ENCODE data around the gene SLC46A2. TPM values are rescaled to one million over a fixed set of nuclear protein-coding genes. Genes with fewer than 3 reads are reported as not detected.

Gene SLC46A2
- total and polyA plus RNA-seq, 9 of the 15 experiments (the other 6 are each of a cell fraction or from before 2014, with no cell fraction given): not detected

DNA sequence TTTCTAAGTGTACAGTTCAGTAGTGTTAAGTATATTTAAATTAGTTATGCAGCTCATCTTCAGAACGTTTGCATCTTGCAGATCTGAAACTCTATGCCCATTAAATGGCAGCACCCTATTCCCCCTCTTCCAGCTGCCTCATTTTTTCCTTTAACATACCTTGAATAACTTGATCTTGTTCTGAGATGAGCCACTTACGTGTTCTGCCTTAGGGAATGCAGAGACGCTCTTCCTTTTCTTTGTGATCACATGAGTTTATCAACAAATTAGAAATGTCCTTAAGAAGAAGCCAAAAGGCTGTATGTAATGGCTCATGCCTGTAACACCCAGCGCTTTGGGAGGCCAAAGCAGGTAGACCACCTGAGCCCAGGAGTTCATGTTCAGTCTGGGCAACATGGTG lies 57.6 kb downstream of the SLC46A2 start:
- no peaks in the 10 kb centered on the region for H3K36me3 ChIP-seq (ENCODE audit: control insufficient read depth, insufficient read depth, low read length)
- ChIA-PET POLR2A (no interaction called here), CTCF (ENCODE audit: low intra/inter-chr PET ratio) (no interaction called here)
- no peaks in the 10 kb centered on the region for H3K9me1 ChIP-seq (ENCODE audit: control insufficient read depth, insufficient read depth, low read length)
- WGBS (ENCODE audit: insufficient coverage, low coverage, missing lambda C conversion rate): 47% methylated on average over 4 of the region's 4 CpGs
- intact Hi-C loops (cut with micrococcal nuclease) (no loop called here), in situ Hi-C loops (cut with MboI) (no loop called here)
- H3K4me2 ChIP-seq (ENCODE audit: insufficient read depth, low read length): no peak overlapping the region
- H3K27me3 ChIP-seq (ENCODE audit: control insufficient read depth in 2 of 2, insufficient read depth in 2 of 2, low read length in 2 of 2): no peaks in the 10 kb centered on the region
- no peak overlapping the region for H3K27ac ChIP-seq (ENCODE audit: extremely low read depth, low read depth, low read length)
- no peak for FAIRE-seq
- H4K20me1 ChIP-seq (replicated peaks; ENCODE audit: control insufficient read depth, insufficient read depth, low read length): no peaks in the 10 kb centered on the region
- ATAC-seq: no peak
- H3K9me3 ChIP-seq (replicated peaks; ENCODE audit: control insufficient read depth, insufficient read depth, low read depth, low read length): no peaks in the 10 kb centered on the region
- TF ChIP-seq HDAC3 (IDR thresholded peaks at IDR 0.05; ENCODE audit: borderline replicate concordance, partially characterized antibody) (no peak), NCOA4 (IDR thresholded peaks at IDR 0.05; ENCODE audit: partially characterized antibody) (no peak), ZNF778 (CRISPR knock-in tag; IDR thresholded peaks at IDR 0.05) (no peak)
- TF ChIP-seq, protein P1, sequence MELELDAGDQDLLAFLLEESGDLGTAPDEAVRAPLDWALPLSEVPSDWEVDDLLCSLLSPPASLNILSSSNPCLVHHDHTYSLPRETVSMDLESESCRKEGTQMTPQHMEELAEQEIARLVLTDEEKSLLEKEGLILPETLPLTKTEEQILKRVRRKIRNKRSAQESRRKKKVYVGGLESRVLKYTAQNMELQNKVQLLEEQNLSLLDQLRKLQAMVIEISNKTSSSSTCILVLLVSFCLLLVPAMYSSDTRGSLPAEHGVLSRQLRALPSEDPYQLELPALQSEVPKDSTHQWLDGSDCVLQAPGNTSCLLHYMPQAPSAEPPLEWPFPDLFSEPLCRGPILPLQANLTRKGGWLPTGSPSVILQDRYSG (tag; conservative IDR thresholded peaks at IDR 0.05; ENCODE audit: low read depth): no peak
- no peaks in the 10 kb centered on the region for H3K4me1 ChIP-seq (replicated peaks in 1 of 2; ENCODE audit: control insufficient read depth in 2 of 2, insufficient read depth in 2 of 2, low read length in 2 of 2)
- H3K79me2 ChIP-seq (ENCODE audit: control insufficient read depth, insufficient read depth, low read length): no peaks in the 10 kb centered on the region
- no peak overlapping the region for H2AFZ ChIP-seq (ENCODE audit: low read depth, low read length)
- BruUV-seq (replicated peaks): no TSS peak
- DNase-seq (ENCODE audit: extremely low read depth in 1 of 4, low spot score in 3 of 4): no peak
- no peak overlapping the region for H3K4me3 ChIP-seq
- no peak overlapping the region for H3K9ac ChIP-seq (ENCODE audit: insufficient read depth in 1 of 2, low read depth in 2 of 2, low read length in 2 of 2)

DNA sequence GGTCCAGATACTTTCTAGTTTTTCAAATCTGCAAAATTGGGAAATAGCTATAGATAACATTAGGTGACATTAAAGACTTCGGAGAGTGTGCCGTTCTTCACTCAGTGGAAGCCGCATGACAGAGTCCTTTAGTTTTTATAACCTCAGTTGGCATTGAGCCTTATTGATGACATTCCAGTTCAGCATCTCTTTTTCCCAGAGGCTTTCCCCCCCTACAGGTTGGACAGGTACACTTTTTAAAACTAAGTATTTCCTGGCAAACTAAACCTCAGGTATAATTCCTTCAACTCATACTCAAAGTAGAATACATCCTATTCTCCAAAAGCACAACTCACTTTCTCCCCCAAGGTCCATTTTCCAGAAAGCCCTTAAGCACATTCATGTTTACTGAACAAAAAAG lies 58.7 kb downstream of the SLC46A2 start:
- Histone ChIP-seq H3K79me2 (ENCODE audit: control insufficient read depth, insufficient read depth, low read length) (no peaks in the 10 kb centered on the region), H3K9me3 (replicated peaks; ENCODE audit: control insufficient read depth, insufficient read depth, low read depth, low read length) (no peaks in the 10 kb centered on the region), H4K20me1 (replicated peaks; ENCODE audit: control insufficient read depth, insufficient read depth, low read length) (no peaks in the 10 kb centered on the region), H3K4me2 (ENCODE audit: insufficient read depth, low read length) (no peak overlapping the region), H3K27ac (ENCODE audit: extremely low read depth, low read depth, low read length) (no peak overlapping the region), H3K9me1 (ENCODE audit: control insufficient read depth, insufficient read depth, low read length) (no peaks in the 10 kb centered on the region), H3K36me3 (ENCODE audit: control insufficient read depth, insufficient read depth, low read length) (no peaks in the 10 kb centered on the region), H3K4me3 (no peak overlapping the region), H2AFZ (ENCODE audit: low read depth, low read length) (no peak overlapping the region), H3K9ac (ENCODE audit: insufficient read depth in 1 of 2, low read depth in 2 of 2, low read length in 2 of 2) (no peak overlapping the region), H3K27me3 (ENCODE audit: control insufficient read depth in 2 of 2, insufficient read depth in 2 of 2, low read length in 2 of 2) (no peaks in the 10 kb centered on the region), H3K4me1 (replicated peaks in 1 of 2; ENCODE audit: control insufficient read depth in 2 of 2, insufficient read depth in 2 of 2, low read length in 2 of 2) (no peaks in the 10 kb centered on the region)
- ChIA-PET POLR2A (no interaction called here), CTCF (ENCODE audit: low intra/inter-chr PET ratio) (no interaction called here)
- in situ Hi-C loops (cut with MboI) (no loop called here), intact Hi-C loops (cut with micrococcal nuclease) (no loop called here)
- FAIRE-seq: no peak
- WGBS (ENCODE audit: insufficient coverage, low coverage, missing lambda C conversion rate): 96% methylated on average over 3 of the region's 3 CpGs
- TF ChIP-seq NFRKB (IDR thresholded peaks at IDR 0.05; ENCODE audit: low read depth) (no peak), STAG1 (CRISPR knock-in tag; IDR thresholded peaks at IDR 0.05; ENCODE audit: borderline replicate concordance) (no peak), SNIP1 (IDR thresholded peaks at IDR 0.05; ENCODE audit: low read depth) (no peak), CBX5 (IDR thresholded peaks at IDR 0.05; ENCODE audit: borderline replicate concordance, low read depth) (no peak), ARID1B (IDR thresholded peaks at IDR 0.05) (no peak), NCOA4 (IDR thresholded peaks at IDR 0.05; ENCODE audit: partially characterized antibody) (no peak)
- TF ChIP-seq, protein P2, sequence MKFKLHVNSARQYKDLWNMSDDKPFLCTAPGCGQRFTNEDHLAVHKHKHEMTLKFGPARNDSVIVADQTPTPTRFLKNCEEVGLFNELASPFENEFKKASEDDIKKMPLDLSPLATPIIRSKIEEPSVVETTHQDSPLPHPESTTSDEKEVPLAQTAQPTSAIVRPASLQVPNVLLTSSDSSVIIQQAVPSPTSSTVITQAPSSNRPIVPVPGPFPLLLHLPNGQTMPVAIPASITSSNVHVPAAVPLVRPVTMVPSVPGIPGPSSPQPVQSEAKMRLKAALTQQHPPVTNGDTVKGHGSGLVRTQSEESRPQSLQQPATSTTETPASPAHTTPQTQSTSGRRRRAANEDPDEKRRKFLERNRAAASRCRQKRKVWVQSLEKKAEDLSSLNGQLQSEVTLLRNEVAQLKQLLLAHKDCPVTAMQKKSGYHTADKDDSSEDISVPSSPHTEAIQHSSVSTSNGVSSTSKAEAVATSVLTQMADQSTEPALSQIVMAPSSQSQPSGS (CRISPR knock-in tag; IDR thresholded peaks at IDR 0.05): no peak
- no peak for DNase-seq (ENCODE audit: extremely low read depth in 1 of 4, low spot score in 3 of 4)
- ATAC-seq: no peak
- BruUV-seq (replicated peaks): no TSS peak
